HCT116 (cell line): ENCODE results near the gene MARCHF3. TPM values are rescaled to one million over a fixed set of nuclear protein-coding genes. Genes with fewer than 3 reads are reported as not detected.

ENCODE experiments used
- ATAC-seq: fragments of 200-7000 bp; cut with Tn5 transposase; 2 replicates; pipeline ENCODE4 v1.9.1; 2020; ENCODE audit warnings: mild to moderate bottlenecking, moderate library complexity
- BruUV-seq: library from RNA; stranded (reverse); fragments of 400-500 nt; replicated peaks from 2 replicates; lab custom pipeline; 2021; lab: Mats Ljungman, UMichigan
- CTCF ChIA-PET: fragments of 300-600 bp; sonication (Branson Sonifier 250); formaldehyde crosslinking; loops from one replicate; lab custom pipeline; 2021; ENCODE audit warnings: antibody characterized with exemption; lab: Charles Lee
- POLR2A ChIA-PET: fragments of 300-600, 350-600 bp; sonication (Branson Sonifier 250); formaldehyde crosslinking; loops from one replicate; lab custom pipeline; 2021; ENCODE audit warnings: antibody characterized with exemption; lab: Charles Lee
- RAD21 ChIA-PET, 2 experiments: fragments of 300-600 bp; sonication (Branson Sonifier 250); formaldehyde crosslinking; loops; one replicate each; lab custom pipeline; 2023; ENCODE audit warnings: low total read pairs in 2 of 2; ENCODE audit not compliant: uncharacterized antibody in 2 of 2, unreplicated experiment in 2 of 2, low non-redundant PET in 1 of 2; lab: Charles Lee
- DNase-seq: peaks from one replicate; pipeline ENCODE4 v3.0.0-alpha.2; 2010; ENCODE audit warnings: low read depth, low spot score
- H2AFZ ChIP-seq: fragments of 200-600 bp; shearing (Covaris generic), sonication (generic); 2 replicates; pipeline ENCODE4 v1.6.1; 2017; ENCODE audit warnings: low read depth, mixed run types, mixed read lengths, antibody characterized with exemption, low read length; ENCODE audit not compliant: poor library complexity, severe bottlenecking
- H3K27ac ChIP-seq: 2 replicates; pipeline ENCODE4 v1.5.1; 2012; ENCODE audit warnings: low read depth, low read length
- H3K27me3 ChIP-seq: fragments of 200-600 bp; sonication (generic); 2 replicates; pipeline ENCODE4 v1.6.1; 2016; ENCODE audit warnings: mixed run types, low read length, mixed read lengths; ENCODE audit not compliant: insufficient read depth
- H3K36me3 ChIP-seq, 2 experiments: fragments of 200-500 bp in 1 of 2; fragments of 200-600 bp in 1 of 2; sonication (Bioruptor generic) in 1 of 2; sonication (generic) in 1 of 2; 2 replicates each; pipeline versions ENCODE4 v1.5.1 to v1.6.1; 2014 to 2016; ENCODE audit warnings: low read length in 2 of 2, inconsistent platforms in 1 of 2, mixed read lengths in 1 of 2, mixed run types in 1 of 2; ENCODE audit not compliant: insufficient read depth in 2 of 2, control insufficient read depth in 1 of 2
- H3K4me1 ChIP-seq, 2 experiments: fragments of 200-600 bp in 1 of 2; sonication (generic) in 1 of 2; 2 replicates each; pipeline versions ENCODE4 v1.5.1 to v1.6.1; 2012 to 2017; ENCODE audit warnings: low read length in 2 of 2, inconsistent platforms in 1 of 2, mild to moderate bottlenecking in 1 of 2, mixed read lengths in 1 of 2, mixed run types in 1 of 2, moderate library complexity in 1 of 2; ENCODE audit not compliant: insufficient read depth in 2 of 2, control insufficient read depth in 1 of 2
- H3K4me2 ChIP-seq: fragments of 200-600 bp; sonication (generic); 2 replicates; pipeline ENCODE4 v1.6.1; 2017; ENCODE audit warnings: mixed run types, low read length, mixed read lengths
- H3K4me3 ChIP-seq, 2 experiments: fragments of 200-600 bp in 1 of 2; sonication (generic) in 1 of 2; replicated peaks in 1 of 2; 2 replicates each; pipeline ENCODE4 v1.5.1; 2011 to 2016; ENCODE audit warnings: low read length in 2 of 2, control low read depth in 1 of 2, low read depth in 1 of 2, mild to moderate bottlenecking in 1 of 2, mixed read lengths in 1 of 2, mixed run types in 1 of 2
- H3K79me2 ChIP-seq: fragments of 200-600 bp; sonication (generic); 2 replicates; pipeline ENCODE4 v1.6.1; 2017; ENCODE audit warnings: mild to moderate bottlenecking, mixed run types, low read length, moderate library complexity, mixed read lengths; ENCODE audit not compliant: insufficient read depth
- H3K9ac ChIP-seq: fragments of 200-600 bp; sonication (generic); 2 replicates; pipeline ENCODE4 v1.6.1; 2016; ENCODE audit warnings: low read length, mixed read lengths
- H3K9me2 ChIP-seq: fragments of 200-600 bp; sonication (generic), shearing (Covaris generic); 2 replicates; pipeline ENCODE4 v1.6.1; 2017; ENCODE audit warnings: mixed run types, mild to moderate bottlenecking, moderate library complexity; ENCODE audit not compliant: insufficient read depth
- H3K9me3 ChIP-seq, 2 experiments: fragments of 200-500 bp in 1 of 2; fragments of 200-600 bp in 1 of 2; sonication (Bioruptor generic) in 1 of 2; sonication (generic) in 1 of 2; 2 replicates each; pipeline ENCODE4 v1.6.1; 2014 to 2017; ENCODE audit warnings: low read length in 2 of 2, mixed read lengths in 2 of 2, inconsistent platforms in 1 of 2, low read depth in 1 of 2, mild to moderate bottlenecking in 1 of 2, mixed run types in 1 of 2, moderate library complexity in 1 of 2; ENCODE audit not compliant: control insufficient read depth in 1 of 2, insufficient read depth in 1 of 2
- H4K20me1 ChIP-seq: fragments of 200-600 bp; sonication (generic), shearing (Covaris generic); 2 replicates; pipeline ENCODE4 v1.6.1; 2017; ENCODE audit warnings: mixed run types, mild to moderate bottlenecking, moderate library complexity; ENCODE audit not compliant: insufficient read depth
- CEBPB ChIP-seq: IDR thresholded peaks from 2 replicates; pipeline ENCODE4 v1.6.1; 2012; ENCODE audit warnings: low read depth
- FOSL1 ChIP-seq: IDR thresholded peaks from 2 replicates; pipeline ENCODE4 v1.6.1; 2012; ENCODE audit warnings: low read depth
- JUND ChIP-seq: IDR thresholded peaks from 2 replicates; pipeline ENCODE4 v1.6.1; 2012
- RAD21 ChIP-seq: IDR thresholded peaks from 2 replicates; pipeline ENCODE4 v1.6.1; 2012; ENCODE audit warnings: low read depth, mild to moderate bottlenecking
- REST ChIP-seq: IDR thresholded peaks from 2 replicates; pipeline ENCODE4 v1.6.1; 2012; ENCODE audit warnings: low read depth
- SRF ChIP-seq: IDR thresholded peaks from 2 replicates; pipeline ENCODE4 v1.6.1; 2012; ENCODE audit warnings: low read depth
- TCF7L2 ChIP-seq: IDR thresholded peaks from 2 replicates; pipeline ENCODE4 v1.7.0; 2011; ENCODE audit warnings: borderline replicate concordance, inconsistent platforms; ENCODE audit not compliant: insufficient read depth, insufficient read length; ENCODE audit errors: extremely low read depth
- ZNF274 ChIP-seq: fragments of 200-500 bp; sonication (Bioruptor generic); IDR thresholded peaks from 2 replicates; pipeline ENCODE4 v1.6.1; 2014; ENCODE audit warnings: mild to moderate bottlenecking, low read depth, low read length, inconsistent platforms
- intact Hi-C: fragments of 100-400 bp; cut with micrococcal nuclease; formaldehyde crosslinking; loops from 2 replicates; pipeline ENCODE4 v1.10.0; 2022
- total RNA-seq: library from RNA; stranded (reverse); gene quantifications from one replicate; pipeline ENCODE4 v1.2.1, GENCODE V29; 2021; ENCODE audit not compliant: unreplicated experiment

Gene MARCHF3
- total RNA-seq, 1 experiment from 2014 or later = 2.3 TPM

- ChIA-PET RAD21 (no interaction called here), CTCF (no interaction called here), POLR2A (no interaction called here)
- BruUV-seq = no TSS peak
- Histone ChIP-seq H3K9me3 (no peaks in the 10 kb centered on the region), H4K20me1 (no peaks in the 10 kb centered on the region), H3K79me2 (no peaks in the 10 kb centered on the region), H3K36me3 (no peaks in the 10 kb centered on the region), H3K9me2 (no peaks in the 10 kb centered on the region), H3K27ac (no peak overlapping the region), H3K4me3 (no peak overlapping the region), H3K27me3 (no peaks in the 10 kb centered on the region), H2AFZ (no peak overlapping the region), H3K9ac (no peak overlapping the region), H3K4me1 (peaks cover 0 to 12% of the 10 kb centered on the region in 2 experiments; a peak in 2 of 4 replicates), H3K4me2 (no peak overlapping the region)
- ATAC-seq (no peak), DNase-seq (no peak)
- intact Hi-C loops = no loop called here
- TF ChIP-seq REST = no peak
- no peak for TF ChIP-seq ZNF274
- no peak for TF ChIP-seq CEBPB
- TF ChIP-seq JUND = no peak
- TF ChIP-seq RAD21 = no peak
- TF ChIP-seq TCF7L2 = no peak
- TF ChIP-seq SRF = no peak
- no peak for TF ChIP-seq FOSL1
Observed at GRCh38 chr5:126888175-126888574, 142.2 kb downstream of the MARCHF3 start.
